Cerebellar cortex (tissue), 1 donor: ENCODE data around the gene UBA52.
"Not testable (repeated sequence)": the region's sequence is repeated elsewhere in the genome, so short reads cannot be mapped to it uniquely, and the experiment has no call there.

Source experiments
- DNase-seq: peaks from one replicate; pipeline ENCODE4 v3.0.0-alpha.2; 2015; ENCODE audit warnings: low spot score

The UBA52 gene

GRCh38 chr19:18571564-18572344, at the start of gene UBA52:
Gene UBA52, plus strand, starts transcription at chr19:18571857. Its CDS starts 1,444 bp downstream, at chr19:18573301.
- DNase-seq, result peak; percentile 96

GRCh38 chr19:18522124-18522861, 49.4 kb upstream of the UBA52 start:
- DNase-seq, result peak; percentile 100

- DNase-seq, result not testable (repeated sequence)
Observed at GRCh38 chr19:18522862-18523440, 48.7 kb upstream of the UBA52 start.

GRCh38 chr19:18523841-18524240, 47.8 kb upstream of the UBA52 start:
- DNase-seq, result no peak

- DNase-seq, result no peak
Observed at GRCh38 chr19:18526316-18526715, 45.3 kb upstream of the UBA52 start.

- no peak for DNase-seq
Observed at GRCh38 chr19:18529782-18530181, 41.9 kb upstream of the UBA52 start.

- no peak for DNase-seq
Observed at GRCh38 chr19:18531485-18531884, 40.2 kb upstream of the UBA52 start.

DNA sequence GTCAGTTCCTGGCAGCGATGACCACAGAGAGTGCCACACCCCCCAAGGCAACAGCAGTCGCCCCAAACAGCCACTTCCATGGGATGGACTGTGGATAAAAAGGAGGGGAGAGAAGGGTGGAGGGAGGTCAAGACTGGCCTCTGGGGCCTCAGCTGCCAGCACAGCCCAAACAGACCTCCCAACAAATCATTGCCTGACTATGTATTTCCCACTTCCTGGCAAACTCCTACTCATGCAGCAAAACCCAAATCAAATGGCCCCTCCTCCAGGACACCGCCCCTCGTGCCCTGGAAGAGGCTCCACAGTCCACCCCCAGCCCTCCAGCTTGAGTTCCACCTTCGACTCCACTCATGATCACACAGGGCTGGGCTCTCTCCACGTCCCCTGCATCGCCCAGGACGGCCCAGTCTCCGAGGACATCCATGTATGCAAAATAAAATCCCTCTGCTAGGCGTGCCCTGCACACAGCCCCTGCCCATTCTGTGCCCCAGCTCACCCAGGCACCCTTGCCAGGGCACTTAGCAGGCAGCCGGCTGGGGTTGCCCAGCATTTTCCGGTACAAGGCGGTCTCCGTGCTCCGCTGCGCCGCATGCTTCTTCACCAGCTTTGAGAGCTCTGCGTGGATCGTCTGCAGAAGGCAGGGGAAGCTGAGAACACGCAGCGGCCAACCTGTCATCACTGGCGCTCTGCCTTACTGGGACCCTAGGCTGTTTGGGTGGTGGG, 39.3 kb upstream of the UBA52 start:
- DNase-seq, result no peak

GRCh38 chr19:18533058-18533457, 38.6 kb upstream of the UBA52 start:
- DNase-seq, result no peak

- DNase-seq, result no peak
Observed at GRCh38 chr19:18536475-18536874, 35.2 kb upstream of the UBA52 start.

DNA sequence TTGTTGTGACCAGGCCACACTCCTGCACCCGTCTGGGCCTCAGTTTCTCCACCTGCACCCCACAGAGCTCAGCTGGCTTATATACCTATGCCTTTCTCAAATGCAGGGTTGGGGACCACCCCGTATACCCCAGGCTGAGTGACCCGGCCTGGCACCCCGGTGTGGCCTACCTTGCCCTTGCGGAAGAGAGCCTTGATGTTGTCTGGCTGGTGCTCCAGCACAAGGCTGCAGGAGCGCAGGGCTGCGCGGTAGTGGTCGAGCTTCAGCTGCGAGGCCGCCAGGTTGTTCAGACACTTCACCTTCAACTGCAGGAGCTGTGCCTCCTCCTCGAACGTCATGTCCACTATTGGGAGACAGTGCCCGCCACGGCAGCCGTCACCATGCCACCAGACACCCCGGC, 34.2 kb upstream of the UBA52 start:
- no peak for DNase-seq

DNA sequence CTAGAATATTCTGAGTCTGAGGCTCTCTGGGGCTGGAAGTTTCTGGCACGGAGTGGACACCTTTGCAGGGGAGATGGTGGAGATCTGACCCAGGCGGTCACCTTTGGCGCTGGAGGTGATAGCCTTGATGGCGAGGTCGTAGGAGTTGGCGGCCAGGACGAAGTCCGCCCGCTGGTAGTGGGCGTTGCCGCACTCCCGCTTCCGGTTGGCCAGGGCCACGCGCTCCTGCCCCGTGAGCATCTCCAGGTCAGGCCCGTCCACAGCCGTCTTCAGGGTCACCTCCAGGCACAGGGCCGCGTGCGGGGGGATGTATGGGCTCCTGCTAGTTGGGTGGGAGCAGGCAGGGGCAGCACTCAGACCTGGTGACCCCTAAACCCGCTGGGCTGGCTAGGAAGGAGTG, 33.5 kb upstream of the UBA52 start:
- DNase-seq, result no peak

DNA sequence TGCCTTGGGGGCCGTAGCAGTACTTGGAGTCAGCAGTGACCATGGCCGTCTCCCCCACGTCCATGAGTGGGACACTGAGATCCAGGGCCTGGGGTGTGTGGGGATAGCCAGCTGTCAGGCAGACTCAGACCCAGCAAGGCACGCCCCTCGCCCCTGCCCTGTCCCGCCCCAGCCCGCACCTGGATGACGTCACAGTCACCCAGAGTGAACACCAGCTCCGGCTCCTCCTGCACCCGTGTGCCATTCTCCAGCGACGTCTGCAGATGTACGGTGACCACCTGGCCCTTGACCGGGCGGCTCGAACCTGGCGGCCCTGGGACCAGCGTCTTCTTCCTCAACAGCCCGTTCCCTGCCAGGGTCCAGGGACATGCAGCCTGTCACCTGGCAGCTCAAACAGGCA, 32.3 kb upstream of the UBA52 start:
- DNase-seq, result no peak

- not testable (repeated sequence) for DNase-seq
Observed at GRCh38 chr19:18540200-18540599, 31.5 kb upstream of the UBA52 start.

DNA sequence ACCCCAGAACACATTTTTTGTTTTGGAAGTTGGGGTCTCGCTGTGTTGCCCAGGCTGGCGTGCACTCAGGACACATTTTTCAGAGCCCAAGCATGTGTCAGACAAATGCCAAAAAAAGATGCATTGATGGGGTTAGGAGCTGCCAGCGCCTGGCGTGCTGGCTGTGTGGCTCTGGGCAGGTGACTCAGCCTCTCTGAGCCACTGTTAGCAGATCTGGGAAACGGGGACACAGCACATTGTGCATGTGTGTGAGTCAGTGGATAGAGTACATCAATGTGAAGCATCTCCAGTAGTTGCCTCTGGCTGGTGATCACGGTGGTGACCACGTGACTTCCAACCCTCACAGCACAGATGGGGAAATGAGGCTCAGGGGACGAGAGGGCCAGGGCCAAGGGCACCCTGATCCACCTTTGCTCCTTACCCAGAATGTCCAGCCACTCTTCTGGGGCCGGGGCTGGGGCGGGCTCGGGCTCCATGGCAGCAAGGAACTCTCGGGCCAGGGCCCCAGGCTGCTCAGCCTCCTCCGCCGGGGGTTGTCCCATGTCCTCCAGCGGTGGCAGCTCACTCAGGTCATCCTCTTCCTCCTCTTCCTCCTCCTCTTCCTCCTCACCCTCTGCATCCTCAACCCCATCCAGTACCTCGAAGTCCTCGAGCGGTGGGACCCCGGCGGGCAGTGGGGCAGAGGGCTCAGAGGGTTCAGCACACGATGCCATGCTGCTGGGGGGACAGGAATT, 30.2 kb upstream of the UBA52 start:
- no peak for DNase-seq

- DNase-seq, result no peak
Observed at GRCh38 chr19:18541992-18542940, 29.4 kb upstream of the UBA52 start.

DNA sequence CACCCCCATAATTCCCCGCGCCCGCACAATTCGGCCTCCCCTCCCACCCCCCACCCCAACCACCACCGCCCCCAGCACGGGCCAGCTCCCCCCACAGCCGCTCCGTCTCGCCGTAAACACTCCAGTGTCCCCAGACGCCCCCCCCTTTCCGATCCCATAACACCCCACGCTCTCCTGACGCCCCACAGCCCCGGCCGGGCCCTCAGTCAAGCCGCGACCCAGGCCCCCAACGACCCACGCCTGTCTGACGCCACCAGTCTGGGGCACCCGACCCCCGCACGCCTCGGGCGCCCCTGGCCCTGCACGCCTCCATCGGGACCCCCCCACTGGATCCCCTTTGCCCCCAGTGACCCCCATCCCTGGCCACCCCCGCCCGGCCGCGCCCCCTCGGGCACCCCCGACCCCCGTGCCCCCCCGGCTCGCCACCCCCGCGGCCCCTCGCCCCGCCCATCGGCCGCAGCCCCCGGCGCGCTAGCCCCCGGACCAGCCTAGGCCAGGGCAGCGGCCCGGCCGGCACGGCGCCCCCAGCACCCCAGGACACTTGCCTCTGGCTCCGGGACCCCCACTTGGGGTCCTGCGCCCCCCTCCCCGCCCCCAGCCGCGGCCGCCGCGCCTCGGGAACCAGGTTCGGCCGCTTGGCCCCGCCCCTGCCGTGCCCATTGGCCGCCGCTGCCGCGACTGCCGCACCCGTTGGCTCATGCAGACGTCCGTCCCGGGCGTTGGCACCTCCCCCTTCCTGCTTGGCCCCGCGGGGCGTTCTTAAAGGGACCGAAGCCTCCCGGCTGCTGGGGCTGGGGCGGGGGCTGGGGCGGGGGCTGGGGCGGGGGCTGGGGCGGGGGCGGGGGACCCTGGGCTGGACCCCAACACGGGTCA, 28.5 kb upstream of the UBA52 start, which contains the start of gene FKBP8:
TSS of gene FKBP8 (minus strand) at position 633 of the 873 bp plus-strand sequence. CDS start 1,603 bp downstream, outside the sequence.
- DNase-seq, result peak; percentile 91

- DNase-seq, result peak; percentile 70
Observed at GRCh38 chr19:18543814-18544475, 27.7 kb upstream of the UBA52 start.

- DNase-seq, result no peak
Observed at GRCh38 chr19:18551631-18552030, 20.0 kb upstream of the UBA52 start.
